ENCODE data around the gene IPO11.
"Not testable (repeated sequence)": the region's sequence is repeated elsewhere in the genome, so short reads cannot be mapped to it uniquely, and the experiment has no call there.

Gene IPO11

DNA sequence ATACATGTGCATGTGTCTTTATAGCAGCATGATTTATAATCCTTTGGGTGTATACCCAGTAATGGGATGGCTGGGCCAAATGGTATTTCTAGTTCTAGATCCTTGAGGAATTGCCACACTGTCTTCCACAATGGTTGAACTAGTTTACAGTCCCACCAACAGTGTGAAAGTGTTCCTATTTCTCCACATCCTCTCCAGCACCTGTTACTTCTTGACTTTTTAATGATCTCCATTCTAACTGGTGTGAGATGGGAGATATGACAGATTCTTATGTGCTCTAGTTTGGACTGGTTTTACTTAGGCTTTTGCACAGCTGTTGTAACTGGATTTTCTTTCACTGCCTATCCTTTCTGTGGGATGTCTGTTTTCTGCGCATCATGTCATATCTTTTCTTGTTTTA lies 108.2 kb downstream of the IPO11 start:
- not testable (repeated sequence) for DNase-seq

DNA sequence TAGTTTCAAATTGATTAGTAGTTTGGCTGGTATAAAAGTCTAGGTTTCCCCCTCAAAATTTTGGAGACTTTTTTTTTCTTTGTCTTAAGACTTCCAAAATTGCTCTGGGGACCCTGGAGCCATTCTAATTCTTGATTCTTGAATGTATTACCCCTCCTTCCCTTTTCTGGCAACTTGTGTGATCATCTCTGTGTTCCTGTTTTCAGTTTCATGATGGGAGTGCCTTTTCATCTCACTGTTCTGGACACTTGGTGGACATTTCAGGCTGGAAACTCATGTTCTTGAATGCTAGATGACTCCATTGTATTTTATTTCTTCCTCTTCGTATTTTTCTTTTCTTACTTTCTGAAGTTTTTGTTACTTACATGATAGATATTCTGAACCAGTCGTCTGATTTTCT lies 108.8 kb downstream of the IPO11 start:
- no peak for DNase-seq

DNA sequence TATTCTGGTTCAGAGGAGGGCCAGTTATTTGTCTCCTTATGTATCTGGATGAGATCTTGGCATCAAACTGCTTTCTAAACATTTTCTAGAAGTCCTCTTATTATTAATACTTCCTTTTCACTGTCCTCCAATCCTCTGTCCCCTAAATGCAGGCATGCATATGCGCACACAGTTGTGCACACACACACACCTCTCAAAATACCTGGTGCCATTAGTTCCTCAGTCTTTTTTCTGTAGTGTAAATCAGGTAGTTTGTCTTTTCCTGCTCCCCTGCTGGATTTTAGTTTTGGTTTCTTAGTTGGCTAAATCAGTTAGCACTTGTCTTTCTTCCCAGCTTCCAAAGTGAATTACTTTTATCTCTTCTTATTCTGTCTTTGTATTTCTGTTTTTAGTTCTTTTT lies 110.2 kb downstream of the IPO11 start:
- DNase-seq = no peak

DNA sequence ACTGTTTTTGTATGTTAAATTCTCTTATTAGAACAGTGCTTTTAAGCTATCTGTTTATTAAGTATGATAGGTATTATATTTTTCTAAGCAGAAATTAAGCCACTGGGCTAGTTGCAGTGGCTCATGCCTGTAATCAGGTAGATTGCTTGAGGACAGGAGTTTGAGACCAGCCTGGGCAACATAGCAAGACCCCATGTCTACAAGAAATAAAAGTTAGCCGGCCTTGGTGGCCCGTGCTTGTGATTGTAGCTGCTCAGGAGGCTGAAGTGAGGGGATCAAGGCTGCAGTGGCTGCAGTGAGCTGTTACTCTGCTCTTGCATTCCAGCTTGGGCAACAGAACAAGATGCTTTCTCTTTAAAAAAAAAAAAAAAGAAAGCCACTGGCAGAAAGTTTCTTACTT lies 121.0 kb downstream of the IPO11 start:
- DNase-seq = no peak

DNA sequence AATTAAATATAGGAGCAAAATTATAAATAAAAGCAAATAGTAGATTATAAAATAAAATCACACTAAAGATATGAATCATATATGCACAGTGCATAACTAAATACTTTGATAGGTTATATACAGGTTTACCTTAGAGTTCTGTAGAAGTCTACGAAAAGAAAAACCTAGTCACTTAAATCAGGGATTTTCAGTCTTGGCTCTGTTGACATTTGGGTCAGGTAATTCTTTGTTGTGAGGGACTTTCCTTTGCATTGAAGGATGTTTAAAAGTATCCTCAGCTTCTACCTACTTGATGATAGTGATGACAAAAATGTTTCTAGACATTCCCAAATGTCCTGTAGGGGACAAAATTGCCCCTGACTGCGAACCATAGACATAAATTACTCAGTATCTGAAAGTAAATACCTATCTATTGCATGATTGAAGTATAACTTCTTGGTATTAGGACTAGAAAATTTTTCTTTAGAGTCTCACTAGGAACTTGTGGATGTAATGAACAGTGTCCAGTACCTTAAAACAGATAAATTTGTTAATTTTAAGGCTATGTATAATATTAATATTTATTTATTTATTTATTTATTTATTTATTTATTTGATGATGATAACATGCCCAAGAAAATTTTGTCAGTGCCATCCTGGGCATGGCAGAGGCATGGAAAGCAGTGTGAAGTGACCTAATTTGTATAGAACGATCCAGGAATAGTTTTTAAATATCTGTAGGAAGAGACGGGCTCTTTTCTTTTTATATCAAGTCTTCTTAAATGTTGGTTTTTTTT lies 122.1 kb downstream of the IPO11 start:
- DNase-seq = no peak

DNA sequence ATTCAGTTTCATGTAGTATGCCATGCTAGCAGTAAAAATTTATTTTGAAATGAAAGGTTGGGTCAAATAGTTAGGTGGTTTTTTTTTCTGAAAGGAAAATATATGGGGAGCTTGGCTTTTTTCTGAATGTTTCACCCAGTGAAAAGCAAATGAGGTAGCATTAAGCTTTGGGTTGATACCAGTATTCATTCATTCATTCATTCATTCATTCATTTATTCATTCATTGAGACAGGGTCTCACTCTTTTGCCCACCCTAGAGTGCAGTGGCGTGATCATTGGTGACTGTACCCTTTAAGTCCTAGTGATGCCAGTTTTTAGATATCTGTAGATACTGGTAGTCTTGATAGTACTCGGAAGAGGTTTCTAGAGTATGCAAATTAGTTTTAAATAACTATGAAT lies 123.7 kb downstream of the IPO11 start:
- no peak for DNase-seq

DNA sequence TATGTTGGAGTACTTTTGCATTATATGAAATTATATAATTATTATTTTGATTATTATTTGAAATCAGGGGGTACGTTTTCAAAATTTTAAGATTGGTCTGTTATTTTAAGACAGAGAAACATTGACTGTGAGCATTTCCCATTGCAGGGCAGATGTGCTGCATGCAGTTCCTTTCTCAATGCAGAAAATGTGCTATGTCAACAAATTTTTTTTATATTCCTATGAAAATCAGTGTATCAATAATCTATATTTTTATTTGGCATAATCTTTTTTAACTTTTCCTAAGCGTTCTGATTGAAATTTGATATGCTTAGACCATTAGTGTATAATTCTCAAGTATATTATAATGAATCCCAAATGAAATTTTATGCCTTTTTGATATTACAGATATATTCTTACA lies 124.2 kb downstream of the IPO11 start:
- no peak for DNase-seq

DNA sequence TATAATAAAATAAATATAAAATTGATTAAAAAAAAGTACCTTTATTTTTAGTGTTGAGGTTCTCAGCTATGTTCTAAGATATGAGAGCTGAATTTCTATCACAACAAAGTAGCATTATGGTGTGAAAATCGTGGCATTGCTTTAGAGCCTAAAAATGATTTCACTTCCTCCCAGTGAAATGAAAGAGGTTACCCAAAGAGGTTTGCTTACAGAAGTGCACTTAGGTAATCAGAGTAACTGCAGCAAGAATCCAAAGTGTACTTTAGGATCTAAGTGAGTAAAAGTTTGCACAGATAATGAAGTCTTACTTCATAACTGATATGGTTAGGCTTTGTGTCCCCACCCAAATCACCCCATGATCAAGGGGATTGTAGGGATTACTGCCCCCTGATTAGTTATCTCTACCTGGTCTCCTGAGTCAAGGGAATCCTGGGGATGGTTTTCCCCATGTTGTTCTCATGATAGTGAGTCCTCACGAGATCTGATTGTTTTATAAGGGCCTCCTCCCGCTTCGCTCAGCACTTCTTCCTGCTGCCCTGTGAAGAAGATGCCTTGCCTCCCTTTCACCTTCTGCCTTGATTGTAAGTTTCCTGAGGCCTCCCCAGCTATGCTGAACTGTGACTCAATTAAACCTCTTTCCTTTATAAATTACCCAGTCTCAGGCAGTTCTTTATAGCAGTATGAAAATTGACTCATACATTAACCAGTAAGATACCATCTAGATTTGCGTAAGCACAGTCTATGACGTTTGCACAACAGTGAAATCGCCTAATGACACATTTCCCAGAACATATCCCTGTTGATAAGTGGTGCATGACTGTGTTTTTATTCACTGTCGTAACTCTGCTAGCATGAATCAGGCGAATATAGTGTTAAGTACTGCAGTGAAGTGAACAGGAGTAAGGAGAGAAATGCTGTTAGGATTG lies 125.7 kb downstream of the IPO11 start:
- no peak for DNase-seq

DNA sequence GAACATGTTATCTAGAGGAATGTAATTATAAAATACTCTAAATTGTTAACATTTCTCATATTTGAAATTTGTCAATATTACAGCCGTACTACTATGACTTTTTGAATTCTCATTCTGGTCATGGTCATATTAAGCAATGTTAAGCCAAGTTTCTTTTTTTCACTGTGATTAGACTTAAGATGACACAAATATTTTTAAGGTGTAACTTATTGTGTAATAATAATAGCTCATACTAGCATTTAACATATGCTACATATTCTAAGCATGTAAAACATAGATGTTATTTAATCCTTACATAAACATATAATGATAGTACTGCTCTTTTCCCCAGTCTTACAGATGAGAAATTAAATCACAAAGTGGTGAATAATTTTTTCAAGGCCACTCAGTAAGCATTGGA lies 130.2 kb downstream of the IPO11 start:
- no peak for DNase-seq

DNA sequence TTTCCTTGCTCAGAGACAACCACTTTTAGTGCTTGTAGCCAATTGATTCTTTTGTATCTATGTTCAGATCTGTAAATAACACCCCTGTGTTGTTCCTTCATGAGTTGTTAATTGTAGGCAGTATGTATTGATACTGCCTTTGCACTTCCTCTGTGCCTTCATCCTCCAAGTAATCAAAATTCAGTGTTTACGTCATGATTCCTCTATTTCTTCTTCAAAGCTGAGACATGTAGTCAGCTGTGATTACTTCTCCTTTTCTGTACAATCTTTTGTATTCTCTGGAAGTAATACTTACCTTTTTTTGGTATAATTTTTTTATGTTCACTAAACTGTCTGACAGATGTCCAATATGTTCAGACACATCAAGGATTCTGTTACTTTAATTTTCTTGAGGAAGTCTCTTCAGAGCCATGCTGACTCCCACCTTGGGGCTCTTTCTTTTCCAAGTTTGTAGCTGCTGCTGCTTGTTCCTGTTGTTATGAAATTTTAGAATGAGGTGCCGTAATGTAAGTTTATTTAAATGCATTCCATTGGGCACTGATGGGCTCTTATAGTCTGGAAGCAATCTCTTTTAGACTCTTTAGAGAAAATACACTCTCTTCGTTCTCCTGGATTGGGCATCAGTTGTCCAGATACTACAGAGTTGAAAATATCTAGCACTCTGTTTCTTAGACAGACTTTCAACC lies 135.5 kb downstream of the IPO11 start:
- DNase-seq = no peak

DNA sequence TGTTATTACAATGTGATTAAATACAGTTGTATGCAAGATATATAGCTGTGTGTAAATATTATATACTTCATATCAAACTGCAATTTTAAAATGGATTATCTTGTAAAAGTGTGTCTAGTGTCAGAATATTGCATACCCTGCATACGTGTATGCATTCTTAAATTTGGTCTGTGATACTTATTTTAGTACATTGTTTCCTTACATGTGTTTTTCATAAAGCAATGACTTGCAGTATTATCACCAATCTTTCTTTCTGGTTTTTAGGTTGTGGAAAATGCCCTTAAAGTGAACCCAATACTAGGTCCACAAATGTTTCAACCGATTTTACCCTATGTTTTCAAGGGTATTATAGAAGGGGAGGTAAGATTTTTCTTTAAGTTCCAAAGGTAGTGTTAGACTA lies 137.5 kb downstream of the IPO11 start:
- DNase-seq = no peak

DNA sequence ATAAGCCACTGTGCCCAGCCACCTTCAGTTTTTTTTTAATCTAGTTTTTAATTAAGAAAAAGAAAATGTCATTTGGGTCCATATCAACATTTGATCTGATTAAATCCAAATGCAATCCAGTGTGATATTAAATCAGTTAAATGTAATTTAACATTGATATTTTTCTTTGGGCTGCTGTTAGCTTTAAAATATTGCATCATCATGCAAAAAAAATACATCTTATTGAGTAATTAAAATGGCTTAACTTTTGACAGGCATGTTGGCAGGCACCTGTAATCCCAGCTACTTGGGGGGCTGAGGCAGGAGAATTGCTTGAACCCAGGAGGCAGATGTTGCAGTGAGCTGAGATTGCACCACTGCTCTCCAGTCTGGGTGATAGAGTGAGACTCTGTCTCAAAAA lies 143.4 kb downstream of the IPO11 start:
- DNase-seq = no peak

DNA sequence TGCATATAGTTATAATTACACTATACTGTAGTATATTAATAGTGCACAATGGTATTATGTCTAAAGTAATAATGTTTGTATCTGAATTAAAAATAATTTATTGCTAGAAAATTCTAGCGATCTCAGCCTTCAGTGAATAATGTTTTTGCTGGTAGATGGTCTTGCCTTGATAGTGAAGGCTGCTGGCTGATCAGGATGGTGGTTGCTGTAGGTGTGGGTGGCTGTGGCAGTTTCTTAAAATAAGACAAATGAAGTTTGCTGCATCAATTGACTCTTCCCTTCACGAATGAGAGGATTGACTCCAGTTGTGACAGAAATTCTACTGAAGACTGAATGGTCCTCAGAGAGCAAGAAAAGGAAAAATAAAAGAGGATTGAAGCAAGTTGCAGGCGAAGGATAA lies 146.4 kb downstream of the IPO11 start:
- DNase-seq = no peak

DNA sequence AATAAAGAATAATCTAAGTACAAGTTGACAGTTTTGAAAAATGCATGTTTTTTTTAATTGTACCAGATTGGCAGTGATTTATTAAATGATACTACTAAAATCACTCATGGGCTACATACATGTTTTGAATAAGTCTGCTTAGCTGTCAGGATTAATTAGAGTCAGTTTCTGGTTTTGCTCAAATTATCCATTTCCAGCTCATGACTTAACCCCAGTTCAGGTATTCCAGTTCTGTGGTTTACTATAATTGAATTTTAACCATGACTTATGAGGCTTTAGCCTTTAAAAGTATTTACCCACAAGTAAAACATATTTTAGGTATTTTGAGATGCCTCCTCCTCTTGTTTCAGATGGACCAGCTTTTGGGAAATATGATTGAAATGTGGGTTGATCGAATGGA lies 148.2 kb downstream of the IPO11 start:
- DNase-seq = no peak

DNA sequence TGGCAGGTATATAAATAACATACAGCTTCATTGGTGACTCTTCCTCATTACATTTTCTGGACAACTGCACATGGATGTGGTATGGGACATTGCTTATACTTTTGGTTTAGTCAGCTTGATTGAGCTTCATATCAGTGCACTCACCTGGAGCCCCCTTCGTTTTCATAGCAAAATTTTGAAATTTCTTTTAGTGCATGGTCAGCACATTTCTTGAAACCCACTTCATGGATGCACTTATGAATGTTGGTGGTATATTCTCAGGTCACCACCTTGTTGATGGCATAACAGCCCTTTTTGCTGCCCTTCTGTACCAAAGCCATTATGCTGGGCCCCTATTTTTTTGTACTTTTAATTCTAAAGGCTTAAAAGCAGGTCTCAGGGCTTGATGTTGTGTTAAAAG lies 149.3 kb downstream of the IPO11 start:
- DNase-seq = no peak

DNA sequence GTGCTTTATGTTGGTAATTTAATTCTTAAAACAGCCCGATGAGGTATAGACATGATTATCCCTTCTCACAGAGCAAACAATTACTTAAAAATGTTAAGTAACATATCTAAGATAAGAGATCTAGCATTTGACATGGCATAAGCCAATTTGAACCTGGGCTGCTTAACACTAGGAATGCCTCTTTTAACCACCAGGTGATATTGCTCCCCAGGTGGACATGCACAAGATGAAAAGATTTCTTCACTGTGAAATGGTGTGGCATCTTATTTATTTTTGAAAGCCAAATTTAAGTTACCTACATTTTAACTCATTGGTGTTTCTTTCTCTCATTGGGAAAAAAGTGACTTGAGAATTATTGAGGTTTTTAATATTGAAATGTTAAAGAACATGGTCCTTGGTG lies 150.3 kb downstream of the IPO11 start:
- no peak for DNase-seq

DNA sequence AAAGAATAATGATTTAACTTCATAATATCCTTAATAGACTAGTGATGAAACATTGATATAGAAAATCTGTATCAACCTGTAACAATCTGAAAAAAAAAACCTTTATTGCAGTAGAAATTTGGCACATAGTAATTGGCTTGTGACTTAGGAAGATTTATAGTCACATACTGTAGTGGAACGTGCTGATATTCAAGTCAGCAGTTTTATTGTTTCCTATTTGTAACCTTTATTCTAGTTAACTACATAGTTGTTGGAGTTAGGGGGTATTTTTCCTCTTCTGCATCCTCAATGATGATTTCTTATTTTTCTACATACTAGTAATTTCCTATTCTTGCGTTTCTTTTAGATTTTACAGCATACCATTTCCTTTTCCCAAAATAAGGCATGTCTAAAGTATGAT lies 151.5 kb downstream of the IPO11 start:
- no peak for DNase-seq

DNA sequence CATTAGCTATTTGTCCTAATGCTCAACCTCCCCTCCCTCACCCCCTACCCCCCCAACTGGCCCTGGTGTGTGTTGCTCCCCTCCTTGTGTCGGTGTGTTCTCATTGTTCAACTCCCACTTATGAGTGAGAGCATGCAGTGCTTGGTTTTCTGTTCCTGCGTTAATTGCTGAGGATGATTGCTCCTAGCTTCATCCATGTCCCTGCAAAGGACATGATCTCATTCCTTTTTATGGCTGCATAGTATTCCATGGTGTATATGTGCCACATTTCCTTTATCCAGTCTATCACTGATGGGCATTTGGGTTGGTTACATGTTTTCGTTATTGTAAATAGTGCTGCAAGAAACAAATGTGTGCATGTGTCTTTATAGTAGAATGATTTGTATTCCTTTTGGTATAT lies 153.2 kb downstream of the IPO11 start:
- not testable (repeated sequence) for DNase-seq

DNA sequence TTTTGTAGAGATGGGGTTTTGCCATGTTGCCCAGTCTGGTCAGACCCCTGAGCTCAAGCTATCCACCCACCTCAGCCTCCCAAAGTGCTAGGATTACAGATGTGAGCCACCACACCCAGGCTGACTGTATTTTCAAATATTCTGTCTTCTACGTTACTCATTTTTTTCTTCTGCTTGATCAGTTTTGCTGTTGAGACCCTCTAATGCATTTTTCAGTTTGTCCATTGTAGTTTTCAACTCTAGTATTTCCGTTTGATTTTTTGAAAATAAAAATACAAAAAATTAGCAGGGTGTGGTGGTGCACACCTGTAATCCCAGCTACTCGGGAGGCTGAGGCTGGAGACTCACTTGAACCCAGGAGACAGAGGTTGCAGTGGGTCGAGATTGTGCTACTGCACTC lies 155.6 kb downstream of the IPO11 start:
- no peak for DNase-seq

DNA sequence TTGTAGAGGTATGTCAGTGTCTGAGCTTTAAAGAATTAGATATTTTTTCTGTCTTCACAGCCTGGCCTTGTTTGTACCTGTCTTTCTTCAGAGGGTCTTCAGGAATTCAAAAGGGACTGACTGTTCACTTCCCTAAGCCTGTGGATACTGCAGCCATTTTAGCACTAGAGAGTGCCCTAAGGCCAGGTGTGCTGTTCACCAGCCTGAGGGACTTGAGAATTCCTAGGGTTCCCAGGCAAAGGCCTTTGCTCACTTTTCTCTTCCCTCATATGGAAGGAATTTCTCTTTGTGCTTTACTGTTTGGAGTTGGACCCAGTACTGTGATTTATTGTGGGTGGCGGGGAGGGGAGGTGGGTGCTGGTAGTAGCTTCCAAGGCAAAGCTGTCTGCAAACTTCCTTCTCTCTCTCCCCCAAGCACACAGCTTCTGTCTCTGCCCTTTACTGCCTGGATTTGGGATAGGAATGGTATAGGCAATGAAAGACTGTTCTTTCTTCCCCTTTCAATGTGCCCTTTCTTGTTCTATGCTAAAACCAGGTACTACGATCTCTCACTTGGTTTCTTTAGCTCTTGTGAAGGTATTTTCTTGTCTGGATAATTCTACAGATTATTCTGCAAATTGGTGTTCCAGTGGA lies 156.4 kb downstream of the IPO11 start:
- no peak for DNase-seq

DNA sequence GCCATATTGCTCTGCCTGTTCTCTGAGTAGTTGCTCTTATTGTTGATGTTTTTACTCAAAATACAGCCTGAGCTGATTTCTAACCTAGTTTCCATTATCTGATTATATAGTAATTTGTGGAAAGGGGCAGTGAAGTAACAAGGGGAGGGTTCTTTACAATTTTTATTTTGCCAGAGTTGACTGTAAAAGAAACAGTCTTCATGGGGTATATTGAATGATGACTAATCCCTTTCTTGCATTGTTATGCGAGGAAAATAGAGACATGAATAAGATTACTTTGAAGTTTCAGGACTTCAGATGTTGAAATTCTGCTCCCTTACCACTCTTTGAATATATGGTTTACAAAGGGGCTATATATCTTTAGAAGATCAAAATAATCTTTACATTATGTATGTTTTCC lies 156.9 kb downstream of the IPO11 start:
- DNase-seq = no peak

DNA sequence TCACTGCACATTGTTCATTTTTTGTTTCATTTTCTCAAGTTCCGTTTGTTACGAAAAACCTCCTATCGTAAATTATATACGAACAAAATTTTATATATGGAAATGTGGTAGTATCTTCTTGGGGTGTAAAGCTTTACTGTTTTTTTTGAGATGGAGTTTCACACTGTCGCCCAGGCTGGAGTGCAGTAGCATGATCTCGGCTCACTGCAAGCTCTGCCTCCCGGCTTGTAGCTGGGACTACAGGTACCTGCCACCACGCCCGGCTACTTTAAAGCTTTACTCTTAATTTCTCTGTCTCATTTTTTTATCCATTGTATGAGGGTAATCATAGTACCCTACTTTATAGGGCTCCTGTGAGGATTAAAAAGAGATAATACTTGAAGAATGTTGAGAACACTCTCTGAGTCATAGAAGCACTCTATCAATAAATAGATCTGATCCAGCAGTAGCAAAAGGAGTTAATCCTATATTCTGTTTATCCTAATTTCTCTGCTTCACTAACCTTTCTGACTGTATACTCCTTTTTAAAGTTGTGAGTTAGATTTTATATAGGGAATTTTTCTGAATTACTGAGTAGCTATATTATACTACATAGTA lies 160.5 kb downstream of the IPO11 start:
- DNase-seq = no peak

DNA sequence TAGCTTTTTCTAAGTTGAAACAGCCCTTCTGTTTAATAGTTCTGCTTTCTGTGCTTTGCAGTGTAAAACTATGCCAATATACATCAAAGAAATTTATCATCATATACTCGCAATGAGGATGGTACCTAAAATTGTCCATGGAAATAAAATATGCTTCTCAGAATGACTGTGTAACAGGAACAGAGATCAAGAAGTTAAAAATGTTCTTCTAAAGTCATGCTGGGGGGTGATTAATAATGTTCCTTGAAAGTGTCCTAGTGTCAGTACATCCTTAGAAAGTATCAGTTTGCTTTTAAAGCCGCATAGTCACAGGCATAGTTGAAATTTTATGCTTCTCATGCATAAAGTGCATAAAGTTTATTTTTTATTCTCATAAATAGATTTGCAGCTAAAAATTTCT lies 162.0 kb downstream of the IPO11 start:
- no peak for DNase-seq

All from NCI-H69 (cell line).